Measurements from ENCODE around the gene NOP16.

The NOP16 gene

GRCh38 chr5:176388444-176389134, at the start of gene NOP16, which contains the start of gene HIGD2A:
Gene NOP16 (minus strand): TSS chr5:176388598. CDS start chr5:176388539, 59 bp downstream.
Gene HIGD2A (plus strand): TSS chr5:176388751. CDS start chr5:176388820, 69 bp downstream.
- TF ChIP-seq CTCF (IDR thresholded peaks at IDR 0.05; ENCODE audit: low read depth, low read length, missing control alignments), result no peak
- in situ Hi-C loops (cut with HindIII; ENCODE audit: low sequenced_read_pairs), result no loop called here
- H3K4me3 ChIP-seq (ENCODE audit: low read depth, low read length), result peak within 1 kb of the TSS; percentile 95
- peak; percentile 97 for DNase-seq (ENCODE audit: low read depth)

- no peak for TF ChIP-seq CTCF (IDR thresholded peaks at IDR 0.05; ENCODE audit: low read depth, low read length, missing control alignments)
- in situ Hi-C loops (cut with HindIII; ENCODE audit: low sequenced_read_pairs), result no loop called here
- no peak overlapping the region for H3K4me3 ChIP-seq (ENCODE audit: low read depth, low read length)
- no peak for DNase-seq (ENCODE audit: low read depth)
Measured at GRCh38 chr5:176436656-176437055, 48.3 kb upstream of the NOP16 start.

GRCh38 chr5:176432707-176433106, 44.3 kb upstream of the NOP16 start:
- H3K4me3 ChIP-seq (ENCODE audit: low read depth, low read length), result no peak overlapping the region
- TF ChIP-seq CTCF (IDR thresholded peaks at IDR 0.05; ENCODE audit: low read depth, low read length, missing control alignments), result no peak
- DNase-seq (ENCODE audit: low read depth), result no peak
- in situ Hi-C loops (cut with HindIII; ENCODE audit: low sequenced_read_pairs), result no loop called here

- DNase-seq (ENCODE audit: low read depth), result no peak
- no peak for TF ChIP-seq CTCF (IDR thresholded peaks at IDR 0.05; ENCODE audit: low read depth, low read length, missing control alignments)
- H3K4me3 ChIP-seq (ENCODE audit: low read depth, low read length), result no peak overlapping the region
- in situ Hi-C loops (cut with HindIII; ENCODE audit: low sequenced_read_pairs), result no loop called here
Measured at GRCh38 chr5:176429972-176430371, 41.6 kb upstream of the NOP16 start.

GRCh38 chr5:176427971-176428370, 39.6 kb upstream of the NOP16 start:
- no peak for DNase-seq (ENCODE audit: low read depth)
- TF ChIP-seq CTCF (IDR thresholded peaks at IDR 0.05; ENCODE audit: low read depth, low read length, missing control alignments), result no peak
- in situ Hi-C loops (cut with HindIII; ENCODE audit: low sequenced_read_pairs), result no loop called here
- H3K4me3 ChIP-seq (ENCODE audit: low read depth, low read length), result no peak overlapping the region

GRCh38 chr5:176426876-176427275, 38.5 kb upstream of the NOP16 start:
- no peak for TF ChIP-seq CTCF (IDR thresholded peaks at IDR 0.05; ENCODE audit: low read depth, low read length, missing control alignments)
- in situ Hi-C loops (cut with HindIII; ENCODE audit: low sequenced_read_pairs), result no loop called here
- no peak for DNase-seq (ENCODE audit: low read depth)

More at GRCh38 chr5:176426876-176427275, 38.5 kb upstream of the NOP16 start:
- H3K4me3 ChIP-seq (ENCODE audit: low read depth, low read length), result no peak overlapping the region
